Fibroblast of skin of left biceps (primary cell): ENCODE measurements around the gene BRWD1.
"Not testable (repeated sequence)": the region's sequence is repeated elsewhere in the genome, so short reads cannot be mapped to it uniquely, and the experiment has no call there.

ENCODE experiments used
- DNase-seq, 2 experiments: peaks; one replicate each; pipeline ENCODE4 v3.0.0-alpha.2; 2013; ENCODE audit warnings: low read depth in 2 of 2

The BRWD1 gene

GRCh38 chr21:39282911-39283310 lies 30.5 kb downstream of the BRWD1 start:
- no peak for DNase-seq

- no peak for DNase-seq
Observed at GRCh38 chr21:39281853-39282252, 31.6 kb downstream of the BRWD1 start.

GRCh38 chr21:39281207-39281606 lies 32.2 kb downstream of the BRWD1 start:
- no peak for DNase-seq

GRCh38 chr21:39269620-39270019 lies 43.8 kb downstream of the BRWD1 start:
- no peak for DNase-seq

- no peak for DNase-seq
Observed at GRCh38 chr21:39265603-39266002, 47.8 kb downstream of the BRWD1 start.

GRCh38 chr21:39263372-39263771 lies 50.1 kb downstream of the BRWD1 start:
- peak; percentile 13 to 18 for DNase-seq

- DNase-seq, result no peak
Observed at GRCh38 chr21:39258207-39258606, 55.2 kb downstream of the BRWD1 start.

GRCh38 chr21:39251326-39251725 lies 62.1 kb downstream of the BRWD1 start:
- no peak for DNase-seq

- no peak for DNase-seq
Observed at GRCh38 chr21:39238275-39238674, 75.2 kb downstream of the BRWD1 start.

- no peak for DNase-seq
Observed at GRCh38 chr21:39232861-39233291, 80.6 kb downstream of the BRWD1 start.

- no peak for DNase-seq
Observed at GRCh38 chr21:39224930-39225329, 88.5 kb downstream of the BRWD1 start.

GRCh38 chr21:39221997-39222486 lies 91.4 kb downstream of the BRWD1 start:
- DNase-seq, result no peak

GRCh38 chr21:39221282-39221996 lies 92.0 kb downstream of the BRWD1 start:
- no peak for DNase-seq

- DNase-seq, result not testable (repeated sequence)
Observed at GRCh38 chr21:39220875-39221274, 92.6 kb downstream of the BRWD1 start.

GRCh38 chr21:39220150-39220549 lies 93.3 kb downstream of the BRWD1 start:
- no peak for DNase-seq

- no peak for DNase-seq
Observed at GRCh38 chr21:39218082-39218409, 95.4 kb downstream of the BRWD1 start.

- no peak for DNase-seq
Observed at GRCh38 chr21:39217356-39218081, 95.9 kb downstream of the BRWD1 start.

- no peak for DNase-seq
Observed at GRCh38 chr21:39216290-39216689, 97.1 kb downstream of the BRWD1 start.

- DNase-seq, result no peak
Observed at GRCh38 chr21:39215078-39215477, 98.4 kb downstream of the BRWD1 start.

GRCh38 chr21:39209334-39209688 lies 104.1 kb downstream of the BRWD1 start:
- no peak for DNase-seq

GRCh38 chr21:39208624-39209333 lies 104.7 kb downstream of the BRWD1 start:
- no peak for DNase-seq

- no peak for DNase-seq
Observed at GRCh38 chr21:39204134-39204533, 109.3 kb downstream of the BRWD1 start.

- DNase-seq, result no peak
Observed at GRCh38 chr21:39198800-39199199, 114.6 kb downstream of the BRWD1 start.
